NCI-H2196 treated with DMSO at 0.1 percent for 48 hours (cell line): ENCODE results near the gene SWI5.
"Not testable (repeated sequence)": the region's sequence is repeated elsewhere in the genome, so short reads cannot be mapped to it uniquely, and the experiment has no call there.

Source experiments
- DNase-seq: peaks from one replicate; lab custom pipeline; 2025; ENCODE audit not compliant: unreplicated experiment; lab: John Stamatoyannopoulos, UW

The SWI5 gene

GRCh38 chr9:128276574-128277270, 646 bp downstream of the SWI5 start:
- no peak for DNase-seq

- DNase-seq: not testable (repeated sequence)
These were observed 3.3 kb downstream of the SWI5 start for GRCh38 chr9:128279088-128280073.

- DNase-seq: no peak
These were observed 4.1 kb downstream of the SWI5 start for GRCh38 chr9:128280084-128280622.

- DNase-seq: no peak
These were observed 6.4 kb downstream of the SWI5 start for GRCh38 chr9:128282500-128282899.

- DNase-seq: no peak
These were observed 9.1 kb downstream of the SWI5 start for GRCh38 chr9:128285033-128285784.

- no peak for DNase-seq
These were observed 10.4 kb downstream of the SWI5 start for GRCh38 chr9:128286440-128286839.

- DNase-seq: no peak
These were observed 12.4 kb downstream of the SWI5 start for GRCh38 chr9:128288273-128289004.

GRCh38 chr9:128292009-128292408, 15.9 kb downstream of the SWI5 start:
- no peak for DNase-seq

- DNase-seq: no peak
These were observed 17.0 kb downstream of the SWI5 start for GRCh38 chr9:128293091-128293490.

GRCh38 chr9:128294142-128294541, 18.1 kb downstream of the SWI5 start:
- DNase-seq: no peak

GRCh38 chr9:128296340-128297220, 20.5 kb downstream of the SWI5 start:
- no peak for DNase-seq

- no peak for DNase-seq
These were observed 21.2 kb downstream of the SWI5 start for GRCh38 chr9:128297221-128297773.

- no peak for DNase-seq
These were observed 22.7 kb downstream of the SWI5 start for GRCh38 chr9:128298535-128299482.

- DNase-seq: no peak
These were observed 28.3 kb downstream of the SWI5 start for GRCh38 chr9:128304136-128304970.

GRCh38 chr9:128304971-128305288, 28.9 kb downstream of the SWI5 start:
- no peak for DNase-seq

GRCh38 chr9:128309551-128309950, 33.5 kb downstream of the SWI5 start:
- no peak for DNase-seq

GRCh38 chr9:128310461-128310860, 34.4 kb downstream of the SWI5 start:
- no peak for DNase-seq
